Fibroblast of lung (primary cell): ENCODE measurements around the gene WDR86.

Source experiments
- EZH2 ChIP-seq: IDR thresholded peaks from 2 replicates; pipeline ENCODE4 v1.5.1; 2012; ENCODE audit warnings: low read length, control low read depth, mild to moderate bottlenecking; ENCODE audit errors: missing control alignments
- TF ChIP-seq, protein P1 (sequence below), 2 donors: IDR thresholded peaks in 1 of 2; conservative IDR thresholded peaks in 1 of 2; 1 replicate in 1 of 2; 2 replicates in 1 of 2; pipeline ENCODE4 v1.5.1; 2011 to 2012; ENCODE audit warnings: low read length in 2 of 2, control low read depth in 1 of 2, inconsistent platforms in 1 of 2, low read depth in 1 of 2, mild to moderate bottlenecking in 1 of 2

DNA sequence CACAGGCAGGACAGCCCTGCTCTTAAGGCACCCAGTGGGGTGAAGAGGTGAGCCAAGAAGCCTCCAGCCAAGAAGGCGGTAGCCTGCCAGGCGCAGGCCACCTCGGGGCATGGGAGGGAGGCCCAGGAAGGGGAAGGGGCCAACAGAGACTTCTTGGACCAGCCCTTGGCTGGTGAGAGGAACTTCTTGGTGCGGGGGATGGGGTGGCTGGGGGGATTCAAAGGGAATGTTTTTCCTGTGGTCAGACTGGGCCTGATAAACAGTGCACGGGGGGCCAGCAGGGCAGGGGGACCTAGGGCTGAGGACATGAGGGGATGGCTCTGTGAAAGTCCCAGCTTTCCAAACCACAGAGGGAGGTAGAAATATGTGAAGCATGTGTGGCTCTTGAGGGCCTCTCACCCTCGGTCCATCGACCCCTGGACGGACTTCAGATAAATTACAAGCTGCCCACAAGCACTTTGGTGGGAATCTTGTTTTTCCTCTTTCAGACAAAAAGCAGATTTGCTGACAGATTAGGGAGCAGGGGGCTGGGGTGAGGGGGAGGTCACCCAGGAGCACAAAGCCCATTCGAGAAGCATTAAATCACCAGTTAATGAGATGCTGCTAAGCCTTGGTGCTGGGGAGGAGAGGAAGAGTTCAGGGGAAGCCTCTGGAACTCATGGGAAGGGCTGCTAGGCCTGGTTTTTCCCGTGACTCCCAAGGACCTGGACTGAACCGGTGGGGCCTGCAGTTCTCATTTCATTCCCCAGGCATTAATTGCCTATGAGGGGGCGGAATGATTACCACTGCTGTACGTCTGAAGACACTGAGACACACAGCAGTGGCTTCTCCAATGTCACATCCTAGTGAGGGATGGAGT, 18.8 kb upstream of the WDR86 start:
- TF ChIP-seq, protein P1, sequence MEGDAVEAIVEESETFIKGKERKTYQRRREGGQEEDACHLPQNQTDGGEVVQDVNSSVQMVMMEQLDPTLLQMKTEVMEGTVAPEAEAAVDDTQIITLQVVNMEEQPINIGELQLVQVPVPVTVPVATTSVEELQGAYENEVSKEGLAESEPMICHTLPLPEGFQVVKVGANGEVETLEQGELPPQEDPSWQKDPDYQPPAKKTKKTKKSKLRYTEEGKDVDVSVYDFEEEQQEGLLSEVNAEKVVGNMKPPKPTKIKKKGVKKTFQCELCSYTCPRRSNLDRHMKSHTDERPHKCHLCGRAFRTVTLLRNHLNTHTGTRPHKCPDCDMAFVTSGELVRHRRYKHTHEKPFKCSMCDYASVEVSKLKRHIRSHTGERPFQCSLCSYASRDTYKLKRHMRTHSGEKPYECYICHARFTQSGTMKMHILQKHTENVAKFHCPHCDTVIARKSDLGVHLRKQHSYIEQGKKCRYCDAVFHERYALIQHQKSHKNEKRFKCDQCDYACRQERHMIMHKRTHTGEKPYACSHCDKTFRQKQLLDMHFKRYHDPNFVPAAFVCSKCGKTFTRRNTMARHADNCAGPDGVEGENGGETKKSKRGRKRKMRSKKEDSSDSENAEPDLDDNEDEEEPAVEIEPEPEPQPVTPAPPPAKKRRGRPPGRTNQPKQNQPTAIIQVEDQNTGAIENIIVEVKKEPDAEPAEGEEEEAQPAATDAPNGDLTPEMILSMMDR (conservative IDR thresholded peaks at IDR 0.05 in 1 of 2, IDR thresholded peaks at IDR 0.05 in 1 of 2; ENCODE audit: low read depth in 1 of 2, low read length in 2 of 2) = no peak
- no peak for TF ChIP-seq EZH2
